Tibial artery (tissue), 4 donors: ENCODE data around the gene PRXL2A.

Source experiments
- DNase-seq, 2 donors: peaks; one replicate each; pipeline ENCODE4 v3.0.0-alpha.2; 2019
- H3K27ac ChIP-seq, 2 donors: fragments of 200-600 bp; sonication (generic) in 1 of 2; 1 replicate in 1 of 2; 2 replicates in 1 of 2; pipeline ENCODE4 v1.5.1; 2018 to 2019; ENCODE audit warnings: mild to moderate bottlenecking in 1 of 2
- H3K27me3 ChIP-seq, 2 donors: fragments of 200-600 bp; sonication (generic) in 1 of 2; one replicate each; pipeline versions ENCODE4 v1.5.1 to v1.6.0; 2016 to 2019
- H3K36me3 ChIP-seq, 3 donors: fragments of 200-600 bp; sonication (generic) in 2 of 3; one replicate each; pipeline ENCODE4 v1.5.1; 2016 to 2019; ENCODE audit warnings: mild to moderate bottlenecking in 2 of 3
- H3K4me1 ChIP-seq, 4 donors: fragments of 200-600 bp; sonication (generic) in 2 of 4; 1 replicate in 3 of 4; 2 replicates in 1 of 4; pipeline ENCODE4 v1.5.1; 2016 to 2019
- H3K4me3 ChIP-seq, 2 donors: fragments of 200-600 bp; sonication (generic) in 1 of 2; 1 replicate in 1 of 2; 2 replicates in 1 of 2; pipeline ENCODE4 v1.5.1; 2018 to 2019; ENCODE audit warnings: mild to moderate bottlenecking in 2 of 2
- H3K9me3 ChIP-seq, 3 donors: fragments of 200-600 bp; sonication (generic) in 1 of 3; one replicate each; pipeline ENCODE4 v1.5.1; 2016 to 2019
- intact Hi-C: fragments of 100-400 bp; cut with DNase I; formaldehyde crosslinking; loops from one replicate; pipeline ENCODE4 v1.15.0; 2023; ENCODE audit warnings: low total_unique reads
- TF ChIP-seq, protein P1 (sequence below), 2 experiments: fragments of 200-600 bp in 1 of 2; fragments of 450-650 bp in 1 of 2; IDR thresholded peaks; one replicate each; pipeline ENCODE4 v1.5.1; 2017 to 2019; ENCODE audit warnings: antibody characterized with exemption in 2 of 2, mild to moderate bottlenecking in 1 of 2, moderate library complexity in 1 of 2

The PRXL2A gene

DNA sequence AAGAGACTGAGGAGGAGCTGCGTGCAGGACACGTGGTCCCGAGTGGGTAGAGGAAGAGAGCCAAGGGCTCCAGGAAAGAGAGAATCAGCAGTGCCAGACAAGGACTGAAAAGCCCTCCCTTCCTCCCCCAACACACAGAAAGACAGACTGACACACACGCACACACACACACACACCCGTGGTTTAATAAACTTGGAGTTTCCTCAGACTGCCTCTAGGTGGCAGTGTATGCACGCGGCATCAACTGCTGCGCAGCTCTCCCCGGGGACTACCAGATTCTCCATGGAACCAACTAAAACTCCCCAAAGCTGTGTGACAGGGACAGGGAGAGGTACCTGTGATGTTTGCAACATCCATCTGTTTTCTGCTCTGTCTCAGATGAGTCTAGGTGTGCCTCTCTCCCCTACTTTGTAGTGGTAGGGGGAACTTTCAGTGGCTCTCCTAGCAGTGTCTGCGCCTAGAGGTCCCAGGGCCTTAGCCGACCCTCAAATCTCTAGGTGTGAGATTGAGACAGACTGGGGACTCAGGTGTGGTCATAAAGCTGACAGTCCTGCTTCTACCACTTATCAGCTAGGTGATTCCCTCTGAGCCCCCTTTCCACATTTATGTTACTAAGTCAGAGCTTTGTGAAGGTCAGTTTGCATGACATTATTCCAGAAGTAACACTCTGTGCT, 36.4 kb downstream of the PRXL2A start:
- peak; percentile 73 to 82 for DNase-seq
- H3K36me3 ChIP-seq, result no peaks in the 10 kb centered on the region
- H3K27ac ChIP-seq, result no peak overlapping the region
- no peak overlapping the region for H3K4me3 ChIP-seq
- intact Hi-C loops, result loop anchor here (2.0 to 10.0 kb wide), 2 partner anchors 60 to 210 kb away; no protein-coding TSS in a partner anchor
- no peaks in the 10 kb centered on the region for H3K9me3 ChIP-seq
- TF ChIP-seq, protein P1, sequence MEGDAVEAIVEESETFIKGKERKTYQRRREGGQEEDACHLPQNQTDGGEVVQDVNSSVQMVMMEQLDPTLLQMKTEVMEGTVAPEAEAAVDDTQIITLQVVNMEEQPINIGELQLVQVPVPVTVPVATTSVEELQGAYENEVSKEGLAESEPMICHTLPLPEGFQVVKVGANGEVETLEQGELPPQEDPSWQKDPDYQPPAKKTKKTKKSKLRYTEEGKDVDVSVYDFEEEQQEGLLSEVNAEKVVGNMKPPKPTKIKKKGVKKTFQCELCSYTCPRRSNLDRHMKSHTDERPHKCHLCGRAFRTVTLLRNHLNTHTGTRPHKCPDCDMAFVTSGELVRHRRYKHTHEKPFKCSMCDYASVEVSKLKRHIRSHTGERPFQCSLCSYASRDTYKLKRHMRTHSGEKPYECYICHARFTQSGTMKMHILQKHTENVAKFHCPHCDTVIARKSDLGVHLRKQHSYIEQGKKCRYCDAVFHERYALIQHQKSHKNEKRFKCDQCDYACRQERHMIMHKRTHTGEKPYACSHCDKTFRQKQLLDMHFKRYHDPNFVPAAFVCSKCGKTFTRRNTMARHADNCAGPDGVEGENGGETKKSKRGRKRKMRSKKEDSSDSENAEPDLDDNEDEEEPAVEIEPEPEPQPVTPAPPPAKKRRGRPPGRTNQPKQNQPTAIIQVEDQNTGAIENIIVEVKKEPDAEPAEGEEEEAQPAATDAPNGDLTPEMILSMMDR (IDR thresholded peaks at IDR 0.05), result peak; percentile 95 to 97
- H3K27me3 ChIP-seq, result no peaks in the 10 kb centered on the region
- no peaks in the 10 kb centered on the region for H3K4me1 ChIP-seq

DNA sequence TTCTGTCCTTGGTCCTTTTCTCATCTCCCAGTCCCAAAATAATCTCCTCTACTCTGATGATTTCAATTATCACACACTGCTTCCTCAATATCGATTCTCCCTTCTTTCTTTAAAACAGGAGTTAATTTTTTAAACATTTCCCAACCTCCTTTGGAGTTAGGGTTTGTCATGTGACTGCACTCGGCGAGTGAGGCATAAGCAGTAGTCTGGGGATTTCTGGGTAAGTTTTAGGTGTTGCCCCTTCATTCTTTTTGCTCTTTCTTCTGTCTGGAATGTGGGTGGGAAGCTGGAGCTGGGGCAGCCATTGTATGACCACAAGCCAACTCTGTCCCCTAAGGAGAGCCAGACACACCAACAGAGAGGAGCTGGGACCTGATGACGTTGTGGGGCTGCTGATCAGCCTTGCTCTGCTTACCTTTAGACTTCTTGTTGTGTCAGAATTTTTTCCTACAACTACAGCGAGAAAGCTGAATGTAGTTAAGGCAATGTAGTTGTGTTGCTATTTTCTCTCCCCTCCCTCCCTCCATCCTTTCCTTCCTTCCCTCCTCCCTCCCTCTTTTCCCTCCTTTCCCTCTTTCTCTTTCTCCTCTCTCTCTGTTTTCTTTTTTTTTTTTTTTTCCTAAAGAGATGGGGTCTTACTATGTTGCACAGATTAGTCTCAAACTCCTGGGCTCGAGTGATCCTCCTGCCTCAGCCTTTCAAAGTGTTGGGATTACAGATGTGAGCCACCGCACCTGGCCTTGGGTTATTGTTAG, 39.3 kb downstream of the PRXL2A start:
- H3K9me3 ChIP-seq, result no peaks in the 10 kb centered on the region
- H3K27ac ChIP-seq, result no peak overlapping the region
- no peaks in the 10 kb centered on the region for H3K36me3 ChIP-seq
- TF ChIP-seq, protein P1 (IDR thresholded peaks at IDR 0.05), result no peak
- H3K27me3 ChIP-seq, result no peaks in the 10 kb centered on the region
- intact Hi-C loops, result loop anchor here (10.0 kb wide), 1 partner anchor 207 kb away; no protein-coding TSS in a partner anchor
- peaks cover 0 to 3% (median under 1%) of the 10 kb centered on the region in 4 donors for H3K4me1 ChIP-seq
- H3K4me3 ChIP-seq, result no peak overlapping the region
- DNase-seq, result peak in 1 of 2 donors; percentile 29

DNA sequence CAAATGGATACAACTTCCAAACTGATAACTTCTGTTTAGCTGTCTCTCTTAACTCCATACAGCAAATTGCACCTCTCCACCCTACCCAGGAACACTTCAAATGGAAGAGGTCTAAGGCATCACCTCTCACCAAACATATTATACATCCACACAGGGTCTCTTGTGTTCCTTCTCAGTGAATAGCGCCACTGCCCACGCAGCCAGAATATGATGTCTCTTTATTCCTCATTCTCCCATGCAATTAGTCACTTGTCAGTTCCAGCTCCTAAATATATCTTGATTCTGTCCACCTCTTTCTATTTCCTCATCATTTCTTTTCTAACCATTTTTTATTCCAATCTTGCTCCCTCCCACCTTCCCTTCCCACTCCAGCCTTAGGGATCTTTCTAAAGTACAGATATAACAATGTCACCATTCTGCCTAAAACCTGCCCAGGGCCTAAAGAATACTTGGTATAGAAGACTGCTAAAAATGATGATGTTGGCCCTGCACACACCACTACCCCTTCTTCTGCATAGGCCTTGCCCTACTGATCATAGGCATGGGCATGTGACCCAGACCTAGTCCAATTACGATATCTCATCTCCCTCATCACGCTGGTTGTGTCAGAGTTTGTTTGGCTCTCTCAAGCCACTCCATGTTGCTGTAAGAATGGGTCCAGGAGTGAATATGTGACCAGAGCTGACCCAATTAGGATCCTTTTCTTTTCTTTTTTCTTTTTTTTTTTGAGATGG, 40.0 kb downstream of the PRXL2A start:
- H3K27ac ChIP-seq, result no peak overlapping the region
- H3K4me3 ChIP-seq, result no peak overlapping the region
- H3K27me3 ChIP-seq, result no peaks in the 10 kb centered on the region
- peak in 1 of 2 donors; percentile 15 for DNase-seq
- TF ChIP-seq, protein P1 (IDR thresholded peaks at IDR 0.05), result no peak
- peaks cover 0 to 9% (median 5%) of the 10 kb centered on the region in 4 donors for H3K4me1 ChIP-seq
- intact Hi-C loops, result loop anchor here (10.0 kb wide), 1 partner anchor 206 kb away; no protein-coding TSS in a partner anchor
- H3K9me3 ChIP-seq, result no peaks in the 10 kb centered on the region
- no peaks in the 10 kb centered on the region for H3K36me3 ChIP-seq

DNA sequence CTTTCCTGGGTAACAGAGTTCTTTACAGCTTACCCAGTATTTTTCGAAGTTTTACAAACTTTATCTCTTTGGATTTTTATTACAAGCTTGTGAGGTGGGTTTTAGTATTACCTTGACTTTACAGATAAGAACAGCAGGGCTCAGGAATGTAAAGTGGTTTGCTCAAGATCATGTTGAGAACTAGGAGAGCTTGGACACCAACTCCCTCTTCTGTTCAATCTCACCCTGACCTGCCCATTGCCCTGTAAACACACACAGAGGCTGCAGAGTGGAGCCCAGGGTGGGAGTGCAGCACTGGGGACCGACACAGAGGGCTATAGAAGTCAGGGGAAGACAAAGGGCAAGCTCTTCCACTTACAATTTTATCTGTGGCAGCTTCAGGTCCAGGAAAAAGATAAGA, 41.2 kb downstream of the PRXL2A start:
- TF ChIP-seq, protein P1 (IDR thresholded peaks at IDR 0.05), result no peak
- peak in 1 of 2 donors; percentile 37 for DNase-seq
- Histone ChIP-seq H3K9me3 (no peaks in the 10 kb centered on the region), H3K36me3 (no peaks in the 10 kb centered on the region), H3K27me3 (no peaks in the 10 kb centered on the region), H3K27ac (no peak overlapping the region), H3K4me3 (no peak overlapping the region), H3K4me1 (peaks cover 0 to 13% (median 8%) of the 10 kb centered on the region in 4 donors)
- intact Hi-C loops, result loop anchor here (10.0 kb wide), 1 partner anchor 205 kb away; no protein-coding TSS in a partner anchor

DNA sequence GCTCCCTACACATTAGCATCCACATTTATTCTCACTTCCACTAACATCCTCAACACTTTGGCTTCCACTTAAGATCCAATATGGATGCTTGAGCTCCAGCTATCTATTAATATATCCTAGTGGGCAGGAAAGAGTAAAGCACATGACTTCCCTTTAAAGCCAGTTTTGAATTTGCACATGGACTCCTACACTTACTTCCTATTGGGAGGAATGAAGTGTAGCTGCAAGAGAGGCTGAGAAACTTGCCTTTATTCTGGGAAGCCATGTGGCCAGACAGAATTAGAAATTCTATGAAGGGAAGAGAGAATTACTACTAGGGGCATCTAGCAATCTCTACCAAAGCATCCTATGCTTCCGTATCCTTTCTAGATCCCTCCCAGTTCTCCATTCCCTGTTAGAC, 42.8 kb downstream of the PRXL2A start:
- Histone ChIP-seq H3K4me1 (peaks cover 0 to 25% (median 20%) of the 10 kb centered on the region in 4 donors), H3K4me3 (no peak overlapping the region), H3K27me3 (no peaks in the 10 kb centered on the region), H3K36me3 (no peaks in the 10 kb centered on the region), H3K9me3 (no peaks in the 10 kb centered on the region), H3K27ac (no peak overlapping the region)
- TF ChIP-seq, protein P1 (IDR thresholded peaks at IDR 0.05), result no peak
- DNase-seq, result no peak
- intact Hi-C loops, result no loop called here
